ENCODE measurements around the gene HPSE2.
A peak's percentile ranks its signal among the peaks of the same experiment; 100 is the strongest.

HPSE2 gene

GRCh38 chr10:98620503-98620902, 615.1 kb downstream of the HPSE2 start:
- no peak for DNase-seq (ENCODE audit: low read depth)

GRCh38 chr10:98619446-98619845, 616.2 kb downstream of the HPSE2 start:
- no peak for DNase-seq (ENCODE audit: low read depth)

- no peak for DNase-seq (ENCODE audit: low read depth)
Measured at GRCh38 chr10:98617906-98618520, 617.6 kb downstream of the HPSE2 start.

- no peak for DNase-seq (ENCODE audit: low read depth)
Measured at GRCh38 chr10:98613446-98613845, 622.2 kb downstream of the HPSE2 start.

- DNase-seq (ENCODE audit: low read depth): peak; percentile 42
Measured at GRCh38 chr10:98611436-98611835, 624.2 kb downstream of the HPSE2 start.

GRCh38 chr10:98610836-98611235, 624.8 kb downstream of the HPSE2 start:
- DNase-seq (ENCODE audit: low read depth): no peak

GRCh38 chr10:98610301-98610700, 625.4 kb downstream of the HPSE2 start:
- DNase-seq (ENCODE audit: low read depth): peak; percentile 8

- DNase-seq (ENCODE audit: low read depth): no peak
Measured at GRCh38 chr10:98609265-98609664, 626.4 kb downstream of the HPSE2 start.

- no peak for DNase-seq (ENCODE audit: low read depth)
Measured at GRCh38 chr10:98608411-98608810, 627.2 kb downstream of the HPSE2 start.

GRCh38 chr10:98602224-98602623, 633.4 kb downstream of the HPSE2 start:
- no peak for DNase-seq (ENCODE audit: low read depth)

GRCh38 chr10:98599032-98599610, 636.5 kb downstream of the HPSE2 start:
- DNase-seq (ENCODE audit: low read depth): no peak

- no peak for DNase-seq (ENCODE audit: low read depth)
Measured at GRCh38 chr10:98596404-98596803, 639.2 kb downstream of the HPSE2 start.

- peak; percentile 59 for DNase-seq (ENCODE audit: low read depth)
Measured at GRCh38 chr10:98589691-98590090, 646.0 kb downstream of the HPSE2 start.

- DNase-seq (ENCODE audit: low read depth): peak; percentile 64
Measured at GRCh38 chr10:98589007-98589406, 646.6 kb downstream of the HPSE2 start.

- DNase-seq (ENCODE audit: low read depth): peak; percentile 33
Measured at GRCh38 chr10:98587156-98587837, 648.4 kb downstream of the HPSE2 start.

- DNase-seq (ENCODE audit: low read depth): peak; percentile 57
Measured at GRCh38 chr10:98586096-98586495, 649.6 kb downstream of the HPSE2 start.

GRCh38 chr10:98582363-98582762, 653.3 kb downstream of the HPSE2 start:
- DNase-seq (ENCODE audit: low read depth): no peak

GRCh38 chr10:98577578-98577977, 658.1 kb downstream of the HPSE2 start:
- no peak for DNase-seq (ENCODE audit: low read depth)

GRCh38 chr10:98577168-98577567, 658.5 kb downstream of the HPSE2 start:
- DNase-seq (ENCODE audit: low read depth): no peak

GRCh38 chr10:98576096-98576495, 659.6 kb downstream of the HPSE2 start:
- no peak for DNase-seq (ENCODE audit: low read depth)

- DNase-seq (ENCODE audit: low read depth): no peak
Measured at GRCh38 chr10:98572594-98572993, 663.1 kb downstream of the HPSE2 start.

- no peak for DNase-seq (ENCODE audit: low read depth)
Measured at GRCh38 chr10:98570834-98571233, 664.8 kb downstream of the HPSE2 start.

- no peak for DNase-seq (ENCODE audit: low read depth)
Measured at GRCh38 chr10:98569853-98570252, 665.8 kb downstream of the HPSE2 start.

GRCh38 chr10:98568551-98568950, 667.1 kb downstream of the HPSE2 start:
- peak; percentile 56 for DNase-seq (ENCODE audit: low read depth)

All from EH (cell line).